Ascending aorta (tissue), 2 donors: ENCODE measurements around the gene CNR2. TPM values are rescaled to one million over a fixed set of nuclear protein-coding genes. Genes with fewer than 3 reads are reported as not detected.

Source experiments
- DNase-seq, 2 donors: peaks; one replicate each; pipeline ENCODE4 v3.0.0-alpha.2; 2019; ENCODE audit warnings: low spot score in 2 of 2
- H3K27ac ChIP-seq, 2 donors: fragments of 200-600 bp; sonication (generic); one replicate each; pipeline ENCODE4 v1.5.1; 2016 to 2017; ENCODE audit warnings: mild to moderate bottlenecking in 1 of 2
- H3K27me3 ChIP-seq: fragments of 200-600 bp; sonication (generic); one replicate; pipeline ENCODE4 v1.5.1; 2017
- H3K36me3 ChIP-seq, 2 donors: fragments of 200-600 bp; sonication (generic); one replicate each; pipeline ENCODE4 v1.5.1; 2016
- H3K4me1 ChIP-seq, 2 donors: fragments of 200-600 bp; sonication (generic); one replicate each; pipeline ENCODE4 v1.5.1; 2016 to 2017; ENCODE audit warnings: mild to moderate bottlenecking in 1 of 2
- H3K4me3 ChIP-seq, 2 donors: fragments of 200-600 bp; sonication (generic); one replicate each; pipeline ENCODE4 v1.5.1; 2016 to 2017; ENCODE audit warnings: mild to moderate bottlenecking in 1 of 2
- H3K9me3 ChIP-seq, 2 donors: fragments of 200-600 bp; sonication (generic); one replicate each; pipeline ENCODE4 v1.5.1; 2016
- intact Hi-C: fragments of 100-400 bp; cut with DNase I; formaldehyde crosslinking; loops from one replicate; pipeline ENCODE4 v1.15.1; 2023
- total RNA-seq: library from RNA; depleted of rRNA; stranded (reverse); fragments of >200 nt; gene quantifications from one replicate; pipeline ENCODE4 v1.1.0, GENCODE V29; 2016
- TF ChIP-seq, protein P1 (sequence below), 3 experiments: fragments of 200-600 bp in 2 of 3; fragments of 450-650 bp in 1 of 3; sonication (generic) in 2 of 3; IDR thresholded peaks; one replicate each; pipeline ENCODE4 v1.5.1; 2016 to 2019; ENCODE audit warnings: antibody characterized with exemption in 3 of 3, mild to moderate bottlenecking in 1 of 3, moderate library complexity in 1 of 3

CNR2 gene
- total RNA-seq, 1 donor from 2014 or later, result not detected

DNA sequence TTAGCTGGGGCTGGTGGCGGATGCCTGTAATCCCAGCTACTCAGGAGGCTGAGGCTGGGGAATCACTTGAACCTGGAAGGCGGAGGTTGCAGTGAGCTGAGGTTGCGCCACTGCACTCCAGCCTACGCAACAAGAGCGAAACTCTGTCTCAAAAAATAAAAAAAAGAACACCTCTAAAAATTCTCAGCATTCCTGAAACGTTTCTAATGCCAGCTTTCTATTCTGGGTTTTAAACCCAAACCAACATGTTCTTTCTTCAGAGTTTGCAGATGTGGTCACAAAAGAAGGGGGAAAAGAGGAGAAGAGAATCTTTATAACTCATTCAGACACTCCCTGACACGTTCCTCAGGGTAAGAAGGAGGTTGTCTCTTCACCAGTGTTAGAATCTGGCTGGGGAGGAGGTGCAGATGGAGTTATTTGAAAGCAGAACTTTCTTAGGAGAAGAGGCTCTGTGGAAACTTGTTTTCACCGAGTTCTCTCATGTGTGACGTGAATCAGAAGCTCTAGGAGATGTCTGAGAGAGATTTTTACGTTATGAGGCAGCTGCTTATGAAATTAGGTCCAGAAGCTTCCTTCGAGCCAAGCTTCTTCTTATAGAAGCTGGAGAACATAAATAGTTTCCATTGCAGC is 17.8 kb upstream of the CNR2 start:
- intact Hi-C loops, result loop anchor here (2.0 kb wide), 1 partner anchor 62 kb away; the partner anchor contains the start of gene FUCA1
- Histone ChIP-seq H3K9me3 (no peaks in the 10 kb centered on the region), H3K27ac (peak overlapping the region; percentile 78 to 89), H3K4me1 (peaks cover 0 to 10% of the 10 kb centered on the region in 2 donors), H3K4me3 (peak overlapping the region in 1 of 2 donors; percentile 48), H3K27me3 (no peaks in the 10 kb centered on the region), H3K36me3 (no peaks in the 10 kb centered on the region)
- DNase-seq, result peak in 1 of 2 donors; percentile 75
- TF ChIP-seq, protein P1, sequence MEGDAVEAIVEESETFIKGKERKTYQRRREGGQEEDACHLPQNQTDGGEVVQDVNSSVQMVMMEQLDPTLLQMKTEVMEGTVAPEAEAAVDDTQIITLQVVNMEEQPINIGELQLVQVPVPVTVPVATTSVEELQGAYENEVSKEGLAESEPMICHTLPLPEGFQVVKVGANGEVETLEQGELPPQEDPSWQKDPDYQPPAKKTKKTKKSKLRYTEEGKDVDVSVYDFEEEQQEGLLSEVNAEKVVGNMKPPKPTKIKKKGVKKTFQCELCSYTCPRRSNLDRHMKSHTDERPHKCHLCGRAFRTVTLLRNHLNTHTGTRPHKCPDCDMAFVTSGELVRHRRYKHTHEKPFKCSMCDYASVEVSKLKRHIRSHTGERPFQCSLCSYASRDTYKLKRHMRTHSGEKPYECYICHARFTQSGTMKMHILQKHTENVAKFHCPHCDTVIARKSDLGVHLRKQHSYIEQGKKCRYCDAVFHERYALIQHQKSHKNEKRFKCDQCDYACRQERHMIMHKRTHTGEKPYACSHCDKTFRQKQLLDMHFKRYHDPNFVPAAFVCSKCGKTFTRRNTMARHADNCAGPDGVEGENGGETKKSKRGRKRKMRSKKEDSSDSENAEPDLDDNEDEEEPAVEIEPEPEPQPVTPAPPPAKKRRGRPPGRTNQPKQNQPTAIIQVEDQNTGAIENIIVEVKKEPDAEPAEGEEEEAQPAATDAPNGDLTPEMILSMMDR (IDR thresholded peaks at IDR 0.05), result no peak

DNA sequence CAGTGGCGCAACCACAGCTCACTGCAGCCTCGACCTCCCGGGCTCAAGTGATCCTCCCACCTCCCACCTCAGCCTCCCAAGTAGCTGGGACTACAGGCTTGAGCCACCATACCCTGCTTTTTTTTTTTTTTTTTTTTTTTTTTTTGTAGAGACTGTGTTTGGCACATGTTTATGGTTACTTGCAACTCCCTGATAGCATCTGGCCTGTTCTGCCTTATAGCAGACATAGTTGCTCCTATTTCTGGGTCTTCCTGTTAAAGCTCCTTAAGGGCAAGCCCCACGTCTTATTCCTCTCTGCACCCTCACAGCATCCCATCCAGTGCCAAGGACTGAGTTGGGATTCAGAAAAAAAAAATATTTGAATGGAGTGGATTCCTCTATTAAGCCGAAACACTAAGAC is 17.1 kb upstream of the CNR2 start:
- Histone ChIP-seq H3K36me3 (no peaks in the 10 kb centered on the region), H3K4me1 (peaks cover 0 to 10% of the 10 kb centered on the region in 2 donors), H3K9me3 (no peaks in the 10 kb centered on the region), H3K27ac (peak overlapping the region; percentile 78 to 89), H3K27me3 (no peaks in the 10 kb centered on the region), H3K4me3 (no peak overlapping the region)
- peak in 1 of 2 donors; percentile 34 for DNase-seq
- TF ChIP-seq, protein P1 (IDR thresholded peaks at IDR 0.05), result no peak
- intact Hi-C loops, result loop anchor here (2.0 kb wide), 1 partner anchor 61 kb away; the partner anchor contains the start of gene FUCA1

DNA sequence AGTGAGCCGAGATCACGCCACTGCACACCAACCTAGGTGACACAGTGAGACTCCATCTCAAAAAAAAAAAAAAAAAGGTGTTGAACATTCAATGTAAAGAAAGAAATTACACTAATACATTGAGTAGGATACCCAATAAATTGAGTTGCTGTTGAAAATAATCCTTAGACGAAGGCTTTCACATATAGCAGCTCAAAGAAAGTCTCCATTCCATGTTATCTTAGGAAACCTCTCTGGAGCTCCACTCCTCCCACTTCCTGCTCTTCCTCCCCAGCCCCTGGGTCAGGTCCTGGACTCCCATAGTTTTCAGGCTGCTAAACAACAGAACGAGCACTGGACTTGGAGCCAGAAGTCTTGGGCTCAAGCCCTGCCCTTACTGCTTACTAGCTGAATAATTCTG is 15.6 kb upstream of the CNR2 start:
- peak in 1 of 2 donors; percentile 28 for DNase-seq
- H3K27ac ChIP-seq, result no peak overlapping the region
- intact Hi-C loops, result no loop called here
- no peaks in the 10 kb centered on the region for H3K27me3 ChIP-seq
- peaks cover 2 to 16% of the 10 kb centered on the region in 2 donors for H3K4me1 ChIP-seq
- H3K9me3 ChIP-seq, result no peaks in the 10 kb centered on the region
- H3K36me3 ChIP-seq, result no peaks in the 10 kb centered on the region
- TF ChIP-seq, protein P1 (IDR thresholded peaks at IDR 0.05), result no peak
- H3K4me3 ChIP-seq, result no peak overlapping the region

DNA sequence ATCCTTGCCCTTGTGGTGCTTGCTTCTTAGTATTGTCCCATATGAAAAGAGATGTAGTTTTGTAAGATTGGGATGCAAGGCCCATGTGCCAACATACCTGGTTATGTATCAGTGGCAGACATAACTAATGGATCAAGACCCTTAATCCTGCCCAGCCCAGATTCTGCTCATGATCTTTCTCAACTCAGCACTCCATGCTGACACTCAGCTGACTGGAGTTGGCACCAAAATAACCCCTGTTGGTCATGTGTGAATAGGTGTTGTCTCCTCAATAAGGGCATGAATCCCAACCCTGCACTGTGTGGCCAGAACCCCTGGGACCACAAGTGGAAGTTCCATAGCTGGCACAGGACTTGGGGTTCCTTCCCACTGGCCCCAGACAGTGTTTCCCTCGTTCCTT is 13.9 kb upstream of the CNR2 start:
- H3K27ac ChIP-seq, result no peak overlapping the region
- peak in 1 of 2 donors; percentile 40 for DNase-seq
- no peaks in the 10 kb centered on the region for H3K36me3 ChIP-seq
- peaks cover 3 to 19% of the 10 kb centered on the region in 2 donors for H3K4me1 ChIP-seq
- TF ChIP-seq, protein P1 (IDR thresholded peaks at IDR 0.05), result no peak
- H3K27me3 ChIP-seq, result no peaks in the 10 kb centered on the region
- no peaks in the 10 kb centered on the region for H3K9me3 ChIP-seq
- no peak overlapping the region for H3K4me3 ChIP-seq
- intact Hi-C loops, result no loop called here

DNA sequence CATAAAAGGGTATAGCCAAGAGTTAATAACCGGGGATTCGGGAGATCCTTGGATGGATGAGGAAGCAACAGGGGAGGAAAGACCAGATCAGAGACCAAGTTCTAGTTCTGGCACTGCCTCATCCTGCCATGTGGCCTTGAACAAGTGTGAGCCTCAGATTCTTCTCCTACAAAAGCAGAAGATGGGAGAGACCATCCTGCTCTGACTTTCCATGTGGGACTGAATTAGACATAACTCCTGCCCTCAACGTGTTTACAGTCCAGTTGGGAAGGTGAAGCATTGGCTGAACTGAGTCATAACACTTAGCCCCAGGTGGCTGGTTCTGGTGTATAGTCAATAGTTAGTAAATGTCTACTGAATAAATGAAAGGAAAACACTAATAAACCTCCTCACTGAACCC is 12.1 kb upstream of the CNR2 start:
- Histone ChIP-seq H3K27me3 (no peaks in the 10 kb centered on the region), H3K4me1 (peaks cover 3 to 22% of the 10 kb centered on the region in 2 donors), H3K4me3 (no peak overlapping the region), H3K27ac (peak overlapping the region; percentile 62 to 77), H3K36me3 (no peaks in the 10 kb centered on the region), H3K9me3 (no peaks in the 10 kb centered on the region)
- DNase-seq, result no peak
- intact Hi-C loops, result no loop called here
- TF ChIP-seq, protein P1 (IDR thresholded peaks at IDR 0.05), result no peak
